UCSD-AML1 (cell line): ENCODE data around the gene TMEM201.

ENCODE experiments used
- DNase-seq: peaks from one replicate; lab custom pipeline; 2025; ENCODE audit not compliant: unreplicated experiment; lab: John Stamatoyannopoulos, UW

The TMEM201 gene

DNA sequence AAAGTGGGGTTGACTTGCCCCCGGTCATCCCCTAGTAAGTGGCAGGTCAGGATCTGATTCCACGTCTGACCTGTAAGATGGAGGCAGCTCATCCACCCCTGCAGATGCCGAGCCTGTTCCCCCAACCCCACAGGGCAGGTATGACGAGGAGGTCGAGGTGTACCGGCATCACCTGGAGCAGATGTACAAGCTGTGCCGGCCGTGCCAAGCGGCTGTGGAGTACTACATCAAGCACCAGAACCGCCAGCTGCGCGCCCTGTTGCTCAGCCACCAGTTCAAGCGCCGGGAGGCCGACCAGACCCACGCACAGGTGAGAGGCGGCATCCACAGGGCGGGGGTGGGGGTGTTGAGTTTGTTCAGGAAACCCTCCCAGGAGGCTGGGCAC, 9.6 kb downstream of the TMEM201 start:
- no peak for DNase-seq

DNA sequence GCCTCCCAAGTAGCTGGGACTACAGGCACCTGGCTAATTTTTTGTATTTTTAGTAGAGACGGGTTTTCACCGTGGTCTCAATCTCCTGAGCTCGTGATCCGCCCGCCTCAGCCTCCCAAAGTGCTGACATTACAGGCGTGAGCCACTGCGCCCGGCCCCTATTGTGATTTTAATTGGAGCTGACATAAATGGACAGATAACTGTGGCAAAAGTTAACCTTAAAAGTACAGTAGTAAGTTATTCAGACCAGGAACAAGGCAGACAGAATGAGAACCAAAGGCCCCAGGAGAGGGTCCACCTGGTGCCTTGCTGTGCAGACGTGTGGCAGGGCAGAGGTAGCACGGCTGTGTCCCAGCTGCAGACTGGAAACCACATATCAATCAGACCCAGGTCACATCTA, 11.0 kb downstream of the TMEM201 start:
- DNase-seq, result no peak

DNA sequence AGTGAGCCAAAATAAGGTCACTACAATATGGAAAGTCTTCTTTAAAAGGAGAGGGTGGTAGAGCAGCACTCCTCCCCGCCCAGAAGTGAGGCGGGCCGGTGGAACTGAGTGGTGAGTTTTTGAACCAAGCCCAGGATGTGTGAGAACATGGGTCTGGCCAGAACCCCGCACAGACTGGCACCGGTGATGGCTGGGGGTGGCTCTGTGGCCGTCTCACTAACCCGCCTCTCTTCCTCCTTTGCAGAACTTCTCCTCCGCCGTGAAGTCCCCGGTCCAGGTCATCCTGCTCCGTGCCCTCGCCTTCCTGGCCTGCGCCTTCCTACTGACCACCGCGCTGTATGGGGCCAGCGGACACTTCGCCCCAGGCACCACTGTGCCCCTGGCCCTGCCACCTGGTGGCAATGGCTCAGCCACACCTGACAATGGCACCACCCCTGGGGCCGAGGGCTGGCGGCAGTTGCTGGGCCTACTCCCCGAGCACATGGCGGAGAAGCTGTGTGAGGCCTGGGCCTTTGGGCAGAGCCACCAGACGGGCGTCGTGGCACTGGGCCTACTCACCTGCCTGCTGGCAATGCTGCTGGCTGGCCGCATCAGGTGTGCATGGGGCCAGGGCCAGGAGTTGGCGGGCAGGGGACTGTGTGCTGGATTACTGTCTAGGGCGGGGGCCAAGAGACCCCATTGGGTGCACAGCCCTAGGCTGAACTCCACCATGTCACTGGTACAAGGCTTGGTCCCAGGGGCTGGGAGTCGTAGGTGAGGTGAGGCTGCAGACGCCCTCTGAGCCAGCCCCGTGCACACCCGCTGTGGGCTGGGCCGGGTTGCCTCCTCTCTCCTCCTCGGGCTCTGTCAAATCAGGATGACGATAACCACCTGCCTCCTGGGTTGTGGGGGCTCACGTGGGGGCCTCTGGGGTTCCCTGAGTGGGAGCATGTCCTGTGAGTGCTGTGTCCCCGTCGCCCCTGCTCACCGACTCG, 12.4 kb downstream of the TMEM201 start:
- DNase-seq, result no peak

DNA sequence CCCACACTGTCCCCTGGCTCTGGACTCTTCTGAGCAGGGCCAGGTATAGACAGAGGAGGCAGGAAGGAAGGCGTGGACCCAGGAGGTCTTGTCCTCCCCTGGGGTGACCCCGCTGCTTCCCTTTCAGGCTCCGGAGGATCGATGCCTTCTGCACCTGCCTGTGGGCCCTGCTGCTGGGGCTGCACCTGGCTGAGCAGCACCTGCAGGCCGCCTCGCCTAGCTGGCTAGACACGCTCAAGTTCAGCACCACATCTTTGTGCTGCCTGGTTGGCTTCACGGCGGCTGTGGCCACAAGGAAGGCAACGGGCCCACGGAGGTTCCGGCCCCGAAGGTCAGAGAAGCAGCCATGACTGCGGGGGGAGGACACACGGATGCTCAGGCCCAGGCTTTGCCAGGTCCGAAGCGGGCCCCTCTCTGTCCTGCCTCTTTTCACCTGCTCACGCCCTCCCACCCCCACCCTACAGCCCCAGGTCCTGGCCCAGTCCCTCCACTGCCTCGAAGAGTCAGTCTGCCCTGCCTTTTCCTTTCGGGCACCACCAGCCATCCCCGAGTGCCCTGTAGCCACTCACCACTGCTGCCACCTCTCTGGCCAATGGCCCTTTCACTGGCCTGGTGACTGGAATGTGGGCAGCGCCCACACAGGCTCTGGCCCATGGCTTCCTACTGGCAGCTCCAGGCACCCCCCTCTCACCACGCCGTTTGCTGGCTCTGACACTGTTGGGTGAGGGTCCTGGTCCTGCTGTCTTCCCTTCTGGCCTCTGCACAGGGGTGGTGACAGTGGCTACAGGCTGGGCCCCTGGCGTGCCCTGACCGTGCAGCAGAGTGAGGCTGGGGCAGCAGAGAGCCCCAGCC, 13.5 kb downstream of the TMEM201 start:
- no peak for DNase-seq

DNA sequence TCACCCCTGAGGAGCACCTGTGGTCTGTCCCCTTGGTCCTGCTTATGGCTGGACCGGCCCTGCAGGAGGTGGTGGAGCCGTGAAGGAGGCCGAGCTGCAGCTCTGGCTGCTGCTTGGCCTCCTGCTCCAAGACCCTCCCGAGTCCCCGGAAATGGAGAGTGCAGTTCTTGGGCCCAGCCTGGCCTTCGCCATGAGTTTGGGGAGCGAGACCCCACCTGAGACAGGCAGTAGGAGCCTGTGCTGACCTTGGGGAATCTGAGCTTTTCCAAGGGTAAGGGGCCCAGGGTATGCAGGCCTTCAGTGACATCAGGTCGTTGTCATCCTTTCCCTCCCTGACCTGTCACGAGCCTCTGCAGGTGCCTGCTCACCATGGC, 14.1 kb downstream of the TMEM201 start:
- no peak for DNase-seq

DNA sequence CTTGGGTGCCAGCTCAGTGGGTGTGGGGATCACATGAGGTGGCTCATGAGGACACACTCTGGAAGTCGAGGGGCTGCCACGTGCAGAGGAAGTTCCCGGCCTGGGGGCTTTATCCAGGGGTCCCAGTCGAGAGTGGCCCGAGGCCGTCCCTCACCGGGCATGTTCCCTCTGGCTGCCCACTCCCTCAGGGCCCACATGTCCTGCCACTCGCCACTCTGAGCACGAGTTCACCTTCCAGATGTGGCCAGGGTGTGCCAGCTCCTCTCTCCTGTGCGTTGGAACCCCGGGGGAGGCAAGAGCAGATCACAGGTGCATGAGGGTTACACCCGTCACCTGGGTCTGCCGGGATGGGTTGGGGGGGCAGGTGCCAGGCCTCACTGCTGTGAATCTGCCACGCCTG, 14.6 kb downstream of the TMEM201 start:
- no peak for DNase-seq

DNA sequence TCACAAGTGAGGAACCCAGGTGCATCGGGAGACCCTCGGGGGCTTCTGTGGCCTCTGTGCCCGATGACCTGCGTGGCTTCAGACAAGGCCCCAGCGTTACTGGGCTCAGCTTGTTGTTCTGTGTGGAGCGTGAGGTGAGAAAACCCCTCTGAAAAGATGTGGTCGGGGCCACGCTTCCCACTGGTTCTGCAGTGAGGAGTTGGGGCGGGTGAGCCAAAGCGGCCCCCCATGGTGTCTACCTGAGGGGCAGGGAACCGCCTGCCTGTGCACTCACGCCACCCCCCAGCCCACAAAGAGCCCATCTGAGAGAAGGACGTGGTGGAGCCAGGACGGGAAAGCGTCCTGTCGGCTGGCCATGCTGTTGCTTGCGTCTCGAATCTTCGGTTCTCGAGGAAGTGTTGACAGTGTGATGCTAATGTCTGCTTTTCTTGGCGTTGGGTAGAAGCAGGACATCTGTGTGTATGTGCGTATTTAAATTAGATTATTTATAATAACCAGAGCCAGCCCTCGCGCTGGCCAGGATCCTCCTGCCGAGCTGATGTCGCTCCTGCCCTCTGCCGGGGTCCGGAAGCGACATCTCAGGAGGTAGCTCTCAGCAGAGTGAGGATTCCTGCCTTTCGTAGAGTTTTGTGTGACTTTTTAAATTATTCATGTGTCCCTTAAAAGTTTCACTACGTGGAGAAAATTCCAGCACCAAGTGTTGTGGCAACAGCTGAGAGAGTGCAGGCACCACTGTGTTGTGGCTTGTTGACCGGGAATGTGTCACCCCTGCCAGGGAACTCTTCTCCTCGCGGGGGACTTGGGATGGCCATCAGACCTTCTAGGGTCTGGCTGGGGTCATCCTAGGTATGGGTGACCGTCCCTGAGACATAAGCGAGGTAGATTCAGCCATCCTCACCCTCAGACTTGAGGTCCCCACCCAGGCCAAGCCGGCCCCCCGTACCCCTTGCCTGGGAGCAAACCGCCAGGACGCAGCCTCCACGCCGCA, 15.3 kb downstream of the TMEM201 start:
- DNase-seq, result no peak

DNA sequence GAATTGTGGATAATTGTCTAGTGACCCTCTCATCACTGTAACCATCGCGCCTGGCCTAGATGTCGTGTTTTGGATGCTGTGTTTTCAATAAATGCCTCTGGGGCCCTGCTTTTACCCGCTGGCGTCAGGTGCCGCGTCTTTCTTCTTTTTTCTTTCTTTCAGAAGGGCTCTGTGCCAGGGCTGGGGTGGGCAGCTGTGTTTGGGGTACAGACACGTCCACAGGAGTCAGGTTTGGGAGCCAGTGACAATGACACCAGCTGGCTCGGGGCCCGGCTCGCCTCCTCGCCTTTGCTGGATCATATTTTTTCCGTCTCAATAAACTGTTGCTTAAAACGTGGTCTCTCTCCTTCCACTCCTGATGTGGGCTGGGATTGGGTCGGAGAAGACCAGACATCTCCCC, 16.1 kb downstream of the TMEM201 start:
- no peak for DNase-seq

DNA sequence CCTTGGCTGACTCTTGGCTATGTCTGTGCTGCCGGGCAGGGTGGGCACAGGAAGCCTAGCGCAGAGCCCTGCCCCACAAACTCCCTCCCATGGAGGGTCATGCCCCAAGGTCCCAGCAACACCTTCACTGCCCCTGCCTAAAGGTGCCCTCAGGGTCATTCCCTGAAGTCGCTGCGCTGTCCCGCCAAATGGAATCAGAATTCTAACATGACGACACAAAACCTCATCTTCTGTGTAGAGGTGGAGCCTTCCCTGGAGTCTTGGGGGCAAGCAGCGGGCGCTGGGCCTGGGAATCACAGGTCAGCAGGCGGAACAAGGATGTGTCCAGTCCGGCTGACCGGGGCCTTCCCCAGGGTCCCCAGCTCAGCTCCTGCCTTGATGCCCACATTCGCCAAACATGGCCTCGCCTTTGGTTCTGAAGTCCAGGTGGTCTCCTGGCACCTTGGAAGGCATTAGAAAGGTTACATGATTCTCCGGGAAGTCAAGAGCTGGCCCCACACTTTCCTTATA, 17.3 kb downstream of the TMEM201 start:
- no peak for DNase-seq

DNA sequence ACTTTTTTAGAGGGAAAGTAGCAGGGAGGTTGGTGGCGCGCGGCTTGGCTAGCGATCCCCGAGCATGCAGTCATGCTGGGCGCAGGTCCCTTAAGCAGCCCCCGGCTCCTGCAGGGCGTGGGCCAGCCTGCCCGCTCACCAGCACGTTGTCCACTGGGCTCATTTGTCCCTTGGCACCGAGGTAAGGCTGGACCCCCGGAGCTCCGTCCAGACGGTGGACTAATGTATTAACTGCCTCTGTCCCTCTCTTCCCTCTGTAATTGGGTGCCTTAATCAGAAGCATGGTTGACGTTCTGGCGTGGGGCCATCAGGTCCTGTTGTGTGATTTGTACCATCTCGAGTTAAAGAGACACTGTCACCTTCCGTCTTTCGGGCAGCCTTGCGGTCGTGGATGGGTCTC, 17.7 kb downstream of the TMEM201 start:
- no peak for DNase-seq

DNA sequence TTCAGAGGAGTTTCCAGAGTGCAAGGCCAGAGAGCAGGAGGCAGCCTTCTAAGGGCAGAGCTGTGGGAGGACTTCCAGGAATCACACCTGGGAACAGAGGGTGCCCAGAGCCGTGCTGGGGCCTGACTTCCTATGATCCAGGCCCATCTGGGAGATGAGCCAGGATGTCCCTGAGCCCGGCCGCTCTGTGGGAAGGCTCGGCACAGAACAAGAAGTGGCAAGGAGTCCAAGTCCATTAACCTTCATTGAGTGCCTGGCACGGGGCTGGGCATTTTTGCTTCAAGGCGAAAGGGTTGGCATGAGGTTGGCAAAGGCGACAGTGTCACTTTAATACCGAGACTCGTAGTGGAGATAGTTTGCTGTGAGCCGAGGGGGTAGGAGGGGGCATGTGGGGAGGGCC, 18.2 kb downstream of the TMEM201 start:
- DNase-seq, result no peak

DNA sequence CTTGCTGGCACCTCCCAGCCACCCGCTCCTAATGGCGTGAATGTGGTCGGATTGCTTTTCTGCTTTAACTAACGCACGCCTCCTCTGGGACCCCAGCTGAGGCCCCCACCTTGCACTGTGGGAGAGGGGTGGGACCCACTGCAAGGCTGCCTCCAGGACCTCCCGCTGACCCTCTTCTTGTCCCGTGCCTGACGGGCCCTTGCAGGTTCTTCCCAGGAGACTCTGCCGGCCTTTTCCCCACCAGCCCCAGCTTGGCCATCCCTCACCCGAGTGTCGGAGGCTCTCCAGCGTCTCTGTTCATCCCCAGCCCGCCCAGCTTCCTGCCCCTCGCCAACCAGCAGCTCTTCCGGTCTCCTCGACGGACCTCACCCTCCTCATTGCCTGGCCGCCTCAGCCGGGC, 18.6 kb downstream of the TMEM201 start:
- no peak for DNase-seq

DNA sequence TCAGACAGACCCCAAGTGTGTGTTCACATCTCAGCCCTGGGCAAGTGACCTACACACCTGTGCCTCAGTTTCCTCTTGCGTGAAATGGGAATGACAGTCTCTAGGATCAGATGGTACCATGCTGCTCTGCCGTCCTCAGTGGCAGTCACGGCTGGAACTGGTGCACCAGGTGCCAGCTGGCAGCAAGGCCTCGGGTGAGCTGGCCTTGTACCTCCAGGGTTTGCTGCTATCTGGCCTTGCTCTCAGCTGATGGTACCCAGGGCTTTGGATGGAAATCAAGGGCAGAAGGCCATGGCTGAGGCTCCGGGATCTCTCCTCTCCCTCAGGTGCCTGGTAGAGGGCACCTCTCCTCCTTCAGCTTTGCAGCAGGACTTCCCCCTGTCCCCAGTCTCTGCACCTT, 21.3 kb downstream of the TMEM201 start:
- no peak for DNase-seq

DNA sequence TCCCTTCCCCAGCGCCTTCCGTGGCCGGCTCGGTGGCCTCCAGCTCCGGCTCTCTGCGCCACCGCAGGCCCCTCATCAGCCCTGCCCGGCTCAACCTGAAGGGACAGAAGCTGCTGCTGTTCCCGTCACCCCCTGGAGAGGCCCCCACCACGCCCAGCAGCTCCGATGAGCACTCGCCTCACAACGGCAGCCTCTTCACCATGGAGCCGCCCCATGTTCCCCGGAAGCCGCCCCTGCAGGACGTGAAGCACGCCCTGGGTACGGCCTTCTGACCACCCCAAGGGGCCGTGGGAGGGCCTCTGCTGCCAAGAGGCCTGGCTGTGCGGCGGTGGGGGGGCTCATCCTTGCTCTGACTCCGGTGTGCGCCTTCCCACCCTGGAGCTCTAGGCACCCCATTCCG, 21.8 kb downstream of the TMEM201 start:
- DNase-seq, result no peak

DNA sequence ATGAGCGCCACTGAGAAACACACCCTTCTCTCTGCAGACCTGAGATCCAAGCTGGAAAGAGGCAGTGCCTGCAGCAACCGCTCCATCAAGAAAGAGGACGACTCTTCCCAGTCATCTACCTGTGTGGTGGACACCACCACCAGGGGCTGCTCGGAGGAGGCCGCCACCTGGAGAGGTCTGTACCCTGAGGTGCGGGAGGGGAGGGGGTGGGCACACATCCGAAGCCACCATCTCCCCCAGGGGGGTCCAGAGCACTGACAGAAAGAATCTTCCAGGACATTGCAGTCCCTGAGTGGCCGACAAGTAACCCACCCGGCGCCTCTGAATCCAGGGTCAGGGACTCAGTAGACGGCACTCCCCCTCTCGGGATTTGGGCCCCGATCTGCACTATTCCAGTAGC, 23.0 kb downstream of the TMEM201 start:
- DNase-seq, result no peak

DNA sequence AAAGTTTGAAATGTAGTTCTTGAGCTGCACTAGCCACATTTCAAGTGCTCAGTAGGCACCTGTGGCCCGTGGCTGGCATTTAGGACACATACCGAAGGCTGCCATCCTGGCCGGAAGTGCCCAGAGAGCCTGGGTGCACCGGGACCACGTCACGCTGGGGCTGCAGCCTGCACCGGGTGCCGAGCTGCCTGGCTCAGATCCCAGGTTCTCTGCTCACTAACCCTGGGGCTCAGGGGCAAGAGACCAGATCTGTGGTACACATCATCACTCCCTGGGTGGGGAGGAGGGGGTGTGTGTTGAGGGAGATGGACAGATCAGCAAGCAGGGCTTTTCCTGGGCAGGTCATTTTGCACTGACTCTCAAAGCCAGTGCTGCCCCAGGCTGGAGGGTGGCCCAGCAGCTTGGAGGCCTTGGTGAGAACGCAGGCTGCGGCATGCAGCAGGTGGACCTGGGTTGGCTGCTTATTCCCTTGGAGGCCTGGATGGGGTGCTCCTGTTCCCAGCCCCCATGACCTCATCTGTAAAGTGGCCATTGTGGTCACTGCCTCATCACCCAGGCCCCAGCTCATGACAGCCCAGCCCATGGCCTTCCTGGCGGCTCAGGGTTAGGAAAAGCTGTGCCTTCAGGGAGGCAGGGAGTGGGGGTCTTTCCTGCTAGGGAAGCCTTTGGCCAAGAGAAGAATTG, 23.6 kb downstream of the TMEM201 start:
- DNase-seq, result no peak

DNA sequence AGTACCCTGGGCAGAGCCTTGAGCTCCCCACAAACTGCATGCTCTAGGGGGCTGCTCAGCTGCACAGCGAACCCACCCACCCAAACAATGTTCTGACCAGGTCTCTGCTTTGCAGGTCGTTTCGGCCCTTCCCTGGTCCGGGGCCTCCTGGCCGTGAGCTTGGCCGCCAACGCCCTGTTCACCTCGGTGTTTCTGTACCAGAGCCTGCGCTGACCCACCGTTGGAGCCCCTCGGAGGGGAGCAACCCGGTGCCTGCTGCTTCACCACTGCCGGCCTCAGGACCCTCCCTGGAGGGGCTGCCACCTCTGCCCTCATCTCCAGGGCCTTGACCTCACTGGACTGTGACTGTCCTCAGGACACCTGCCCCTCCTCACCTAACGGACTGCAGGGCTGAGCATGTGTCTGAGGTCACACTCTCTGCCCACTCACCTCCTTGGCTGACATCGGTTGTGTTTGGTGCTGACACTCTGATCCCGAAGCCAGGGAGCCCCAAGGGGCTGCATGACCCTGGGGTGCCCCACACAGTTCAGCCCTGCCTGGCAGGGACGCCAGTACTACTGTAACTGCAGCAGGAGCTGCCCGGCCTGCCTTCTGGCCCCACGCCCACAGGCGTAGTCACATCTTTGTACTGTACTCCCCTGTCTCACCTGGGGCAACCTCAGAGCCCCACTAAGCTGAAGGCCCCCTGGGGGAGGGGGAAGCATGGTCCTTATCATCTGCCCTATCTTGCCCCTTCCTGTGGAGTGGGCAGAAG, 24.3 kb downstream of the TMEM201 start:
- no peak for DNase-seq

DNA sequence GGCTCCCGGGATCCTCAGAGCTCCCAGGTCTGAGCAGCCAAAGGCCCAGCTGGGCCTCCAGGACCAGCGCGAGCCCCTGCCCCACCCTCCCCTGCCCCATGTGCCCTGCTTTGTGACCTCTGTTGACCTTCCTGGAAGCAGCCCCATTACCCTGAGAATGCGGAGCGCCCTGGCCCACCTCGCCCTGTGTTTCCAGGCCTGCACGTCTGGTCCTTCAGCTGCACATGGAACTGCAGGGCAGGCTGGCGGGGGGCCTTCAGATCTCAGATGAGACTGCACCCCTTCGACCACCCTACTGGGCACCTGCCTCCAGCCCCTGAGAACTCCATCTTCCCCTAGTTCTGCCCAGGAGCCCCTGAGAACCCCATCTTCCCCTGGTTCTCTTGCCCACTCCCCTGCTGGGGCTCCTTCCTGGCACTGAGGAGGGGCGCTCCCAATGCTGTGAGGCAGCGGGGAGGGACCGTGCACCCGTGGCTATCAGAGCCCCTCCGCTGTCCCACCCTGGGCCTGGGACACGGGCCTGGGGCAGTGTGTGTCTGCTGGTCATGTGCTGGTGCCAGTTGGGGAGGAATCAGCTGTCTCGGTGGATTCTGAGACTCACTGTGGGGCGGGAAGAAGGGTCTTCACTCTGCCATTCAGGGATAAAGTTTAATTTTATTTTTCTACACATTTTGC, 25.1 kb downstream of the TMEM201 start:
- no peak for DNase-seq
